Ovary (tissue), 9 donors: ENCODE data around the gene STK39. TPM values are rescaled to one million over a fixed set of nuclear protein-coding genes. Genes with fewer than 3 reads are reported as not detected.

Experiments
- DNase-seq, 5 donors: peaks; one replicate each; pipeline ENCODE4 v3.0.0-alpha.2; 2019 to 2020
- H3K27ac ChIP-seq, 2 donors: fragments of 200-600 bp; one replicate each; pipeline versions ENCODE4 v1.5.1 to v1.8.0; 2019 to 2022
- H3K27me3 ChIP-seq: fragments of 200-600 bp; one replicate; pipeline ENCODE4 v1.8.0; 2022
- H3K36me3 ChIP-seq: fragments of 200-600 bp; sonication (generic); one replicate; pipeline ENCODE4 v1.5.1; 2019
- H3K4me1 ChIP-seq: one replicate; pipeline ENCODE4 v1.8.1; 2013; ENCODE audit warnings: mild to moderate bottlenecking, moderate library complexity; ENCODE audit not compliant: insufficient read depth
- H3K4me3 ChIP-seq: fragments of 200-600 bp; sonication (generic); one replicate; pipeline ENCODE4 v1.5.1; 2017
- H3K9me3 ChIP-seq, 2 donors: fragments of 200-600 bp in 1 of 2; sonication (generic) in 1 of 2; one replicate each; pipeline versions ENCODE4 v1.5.1 to v1.8.1; 2013 to 2019; ENCODE audit warnings: mild to moderate bottlenecking in 1 of 2, moderate library complexity in 1 of 2
- CTCF ChIP-seq, 3 donors: fragments of 450-650 bp in 2 of 3; fragments of 200-600 bp in 1 of 3; IDR thresholded peaks; one replicate each; pipeline versions ENCODE4 v1.5.1 to v1.8.0; 2016 to 2022; ENCODE audit warnings: antibody characterized with exemption in 3 of 3, mild to moderate bottlenecking in 1 of 3
- EP300 ChIP-seq: sonication (generic); formaldehyde crosslinking; IDR thresholded peaks from one replicate; pipeline ENCODE4 v1.6.1; 2017; ENCODE audit warnings: antibody characterized with exemption
- POLR2A ChIP-seq: fragments of 450-650 bp; IDR thresholded peaks from one replicate; pipeline ENCODE4 v1.6.1; 2017; ENCODE audit warnings: antibody characterized with exemption, mild to moderate bottlenecking, moderate library complexity
- WGBS, 3 donors: extraction: QIAGEN DNeasy Blood & Tissue Kit in 1 of 3; methylation state at CpG; one replicate each; pipeline versions ENCODE4 v1.1.5 to v1.1.7; 2013 to 2017; 5-methylcytosine and 5-hydroxymethylcytosine counted together
- intact Hi-C, 4 donors: fragments of 100-400 bp; cut with DNase I; formaldehyde crosslinking; loops; one replicate each; pipeline versions ENCODE4 v1.11.0 to v1.15.1; 2022 to 2023
- polyA plus RNA-seq, 2 donors: library from polyadenylated mRNA; stranded (reverse); fragments of 200-250 nt in 1 of 2; fragments of 350-450 nt in 1 of 2; fragmentation: Illumina TruSeq in 1 of 2; extraction: RNeasy Lipid Tissue Mini Kit (QIAGEN cat#74804) in 1 of 2; gene quantifications; one replicate each; pipeline ENCODE4 v1.2.3, GENCODE V29; 2013 to 2014
- total RNA-seq, 7 donors: library from RNA; depleted of rRNA in 2 of 7; stranded (reverse); fragments of >200 nt in 2 of 7; fragmentation: NEBNext Ultra II Directional in 3 of 7; extraction: Animal tissue kit (Norgen Biotek cat#: 25700) in 3 of 7; gene quantifications; one replicate each; pipeline versions ENCODE4 v1.1.0 to v1.2.4, GENCODE V29; 2016 to 2023
- donor health status: DM: no; HTN: no; CAD: no; lungs with moderate emphysema.
- donor health status: DM: no; HTN: no; CAD: no.
- donor health status: Bipolar disorder and iron deficiency.
- donor health status: DM: yes; HTN: yes; CAD: no.
- donor health status: DM: no; HTN: no; CAD: no.
- donor health status: DM: yes; HTN: yes; CAD: no.

STK39 gene
- total and polyA plus RNA-seq, 9 donors: 5.9 to 14.1 (median 10.6) TPM

GRCh38 chr2:167946441-167946841 lies 301.0 kb downstream of the STK39 start:
- Histone ChIP-seq H3K36me3 (no peaks in the 10 kb centered on the region), H3K9me3 (no peaks in the 10 kb centered on the region), H3K4me3 (no peak overlapping the region), H3K27me3 (no peaks in the 10 kb centered on the region), H3K4me1 (no peaks in the 10 kb centered on the region), H3K27ac (no peak overlapping the region)
- TF ChIP-seq POLR2A (no peak), CTCF (IDR thresholded peaks at IDR 0.05) (no peak), EP300 (no peak)
- no peak for DNase-seq
- intact Hi-C loops: no loop called here
- 81 to 87% (median 81%) methylated on average over 3 of the region's 3 CpGs for WGBS, 3 donors

- no peak for TF ChIP-seq EP300
- TF ChIP-seq POLR2A: no peak
- no peak for TF ChIP-seq CTCF (IDR thresholded peaks at IDR 0.05)
- Histone ChIP-seq H3K36me3 (no peaks in the 10 kb centered on the region), H3K27ac (no peak overlapping the region), H3K9me3 (no peaks in the 10 kb centered on the region), H3K4me1 (no peaks in the 10 kb centered on the region), H3K4me3 (no peak overlapping the region), H3K27me3 (no peaks in the 10 kb centered on the region)
- intact Hi-C loops: no loop called here
- WGBS, 3 donors: 73 to 79% (median 75%) methylated on average over 10 of the region's 10 CpGs
- no peak for DNase-seq
Measured at GRCh38 chr2:167945660-167946368, 301.6 kb downstream of the STK39 start.

GRCh38 chr2:167944825-167945659 lies 302.4 kb downstream of the STK39 start:
- WGBS, 3 donors: 72 to 76% (median 74%) methylated on average over 8 of the region's 8 CpGs
- Histone ChIP-seq H3K4me1 (no peaks in the 10 kb centered on the region), H3K27ac (no peak overlapping the region), H3K36me3 (no peaks in the 10 kb centered on the region), H3K4me3 (no peak overlapping the region), H3K27me3 (no peaks in the 10 kb centered on the region), H3K9me3 (no peaks in the 10 kb centered on the region)
- intact Hi-C loops: no loop called here
- no peak for TF ChIP-seq CTCF (IDR thresholded peaks at IDR 0.05)
- no peak for TF ChIP-seq EP300
- TF ChIP-seq POLR2A: no peak
- no peak for DNase-seq

- Histone ChIP-seq H3K4me1 (no peaks in the 10 kb centered on the region), H3K27ac (no peak overlapping the region), H3K27me3 (no peaks in the 10 kb centered on the region), H3K36me3 (no peaks in the 10 kb centered on the region), H3K9me3 (no peaks in the 10 kb centered on the region), H3K4me3 (no peak overlapping the region)
- 70 to 79% (median 77%) methylated on average over 1 of the region's 1 CpG for WGBS, 3 donors
- DNase-seq: no peak
- TF ChIP-seq CTCF (IDR thresholded peaks at IDR 0.05) (no peak), EP300 (no peak), POLR2A (no peak)
- intact Hi-C loops: no loop called here
Measured at GRCh38 chr2:167943897-167944296, 303.5 kb downstream of the STK39 start.
